SU-DHL-6 (cell line): Measurements from ENCODE around the gene WNT2B.

Experiments used
- EZH2phosphoT487 ChIP-seq: fragments of 200-600 bp; sonication (generic), shearing (Covaris generic); conservative IDR thresholded peaks from 2 replicates; pipeline ENCODE4 v1.6.1; 2018; ENCODE audit warnings: mild to moderate bottlenecking, antibody characterized with exemption, low read length, moderate library complexity, mixed read lengths
- TF ChIP-seq, protein P1 (sequence below): fragments of 200-600 bp; sonication (generic); IDR thresholded peaks from one replicate; pipeline ENCODE4 v1.5.1; 2017; ENCODE audit warnings: antibody characterized with exemption, mild to moderate bottlenecking, low read length, moderate library complexity; ENCODE audit not compliant: insufficient read depth, poor library complexity, severe bottlenecking

DNA sequence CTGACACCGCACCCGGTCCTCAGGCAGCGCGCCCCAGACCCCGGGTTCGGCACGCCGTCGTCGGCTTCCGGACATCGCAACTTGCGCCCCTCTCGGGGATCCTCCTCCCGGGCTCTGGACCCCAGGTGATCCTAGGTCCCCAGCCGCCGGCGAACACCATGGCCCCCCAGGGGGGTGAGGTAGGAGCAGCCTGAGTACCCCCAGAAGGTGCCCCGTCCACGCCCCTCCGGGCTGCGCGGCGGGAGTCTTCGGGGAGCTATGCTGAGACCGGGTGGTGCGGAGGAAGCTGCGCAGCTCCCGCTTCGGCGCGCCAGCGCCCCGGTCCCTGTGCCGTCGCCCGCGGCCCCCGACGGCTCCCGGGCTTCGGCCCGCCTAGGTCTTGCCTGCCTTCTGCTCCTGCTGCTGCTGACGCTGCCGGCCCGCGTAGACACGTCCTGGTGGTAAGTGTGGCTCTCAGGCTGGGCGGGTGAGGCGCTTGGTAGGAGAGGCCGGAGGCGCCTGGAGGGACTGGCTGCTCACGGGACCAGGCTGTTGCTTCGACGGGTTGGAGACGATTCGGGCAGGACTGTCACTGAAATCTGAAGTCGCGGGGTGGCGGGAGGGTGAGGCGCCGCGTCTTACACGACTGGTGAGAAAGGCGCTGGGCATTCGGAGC is 367 bp downstream of the WNT2B start:
- TF ChIP-seq, protein P1, sequence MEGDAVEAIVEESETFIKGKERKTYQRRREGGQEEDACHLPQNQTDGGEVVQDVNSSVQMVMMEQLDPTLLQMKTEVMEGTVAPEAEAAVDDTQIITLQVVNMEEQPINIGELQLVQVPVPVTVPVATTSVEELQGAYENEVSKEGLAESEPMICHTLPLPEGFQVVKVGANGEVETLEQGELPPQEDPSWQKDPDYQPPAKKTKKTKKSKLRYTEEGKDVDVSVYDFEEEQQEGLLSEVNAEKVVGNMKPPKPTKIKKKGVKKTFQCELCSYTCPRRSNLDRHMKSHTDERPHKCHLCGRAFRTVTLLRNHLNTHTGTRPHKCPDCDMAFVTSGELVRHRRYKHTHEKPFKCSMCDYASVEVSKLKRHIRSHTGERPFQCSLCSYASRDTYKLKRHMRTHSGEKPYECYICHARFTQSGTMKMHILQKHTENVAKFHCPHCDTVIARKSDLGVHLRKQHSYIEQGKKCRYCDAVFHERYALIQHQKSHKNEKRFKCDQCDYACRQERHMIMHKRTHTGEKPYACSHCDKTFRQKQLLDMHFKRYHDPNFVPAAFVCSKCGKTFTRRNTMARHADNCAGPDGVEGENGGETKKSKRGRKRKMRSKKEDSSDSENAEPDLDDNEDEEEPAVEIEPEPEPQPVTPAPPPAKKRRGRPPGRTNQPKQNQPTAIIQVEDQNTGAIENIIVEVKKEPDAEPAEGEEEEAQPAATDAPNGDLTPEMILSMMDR, result no peak
- TF ChIP-seq EZH2phosphoT487, result no peak
